HG02759 (cell line): ENCODE results near the gene SLC25A18.
"Not testable (repeated sequence)": the region's sequence is repeated elsewhere in the genome, so short reads cannot be mapped to it uniquely, and the experiment has no call there.

Source experiments
- ATAC-seq: cut with Tn5 transposase; IDR thresholded peaks from one replicate; pipeline ENCODE4 v1.9.1; 2021; ENCODE audit warnings: mild to moderate bottlenecking, moderate library complexity; ENCODE audit not compliant: unreplicated experiment

The SLC25A18 gene, protein sequence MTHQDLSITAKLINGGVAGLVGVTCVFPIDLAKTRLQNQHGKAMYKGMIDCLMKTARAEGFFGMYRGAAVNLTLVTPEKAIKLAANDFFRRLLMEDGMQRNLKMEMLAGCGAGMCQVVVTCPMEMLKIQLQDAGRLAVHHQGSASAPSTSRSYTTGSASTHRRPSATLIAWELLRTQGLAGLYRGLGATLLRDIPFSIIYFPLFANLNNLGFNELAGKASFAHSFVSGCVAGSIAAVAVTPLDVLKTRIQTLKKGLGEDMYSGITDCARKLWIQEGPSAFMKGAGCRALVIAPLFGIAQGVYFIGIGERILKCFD

DNA sequence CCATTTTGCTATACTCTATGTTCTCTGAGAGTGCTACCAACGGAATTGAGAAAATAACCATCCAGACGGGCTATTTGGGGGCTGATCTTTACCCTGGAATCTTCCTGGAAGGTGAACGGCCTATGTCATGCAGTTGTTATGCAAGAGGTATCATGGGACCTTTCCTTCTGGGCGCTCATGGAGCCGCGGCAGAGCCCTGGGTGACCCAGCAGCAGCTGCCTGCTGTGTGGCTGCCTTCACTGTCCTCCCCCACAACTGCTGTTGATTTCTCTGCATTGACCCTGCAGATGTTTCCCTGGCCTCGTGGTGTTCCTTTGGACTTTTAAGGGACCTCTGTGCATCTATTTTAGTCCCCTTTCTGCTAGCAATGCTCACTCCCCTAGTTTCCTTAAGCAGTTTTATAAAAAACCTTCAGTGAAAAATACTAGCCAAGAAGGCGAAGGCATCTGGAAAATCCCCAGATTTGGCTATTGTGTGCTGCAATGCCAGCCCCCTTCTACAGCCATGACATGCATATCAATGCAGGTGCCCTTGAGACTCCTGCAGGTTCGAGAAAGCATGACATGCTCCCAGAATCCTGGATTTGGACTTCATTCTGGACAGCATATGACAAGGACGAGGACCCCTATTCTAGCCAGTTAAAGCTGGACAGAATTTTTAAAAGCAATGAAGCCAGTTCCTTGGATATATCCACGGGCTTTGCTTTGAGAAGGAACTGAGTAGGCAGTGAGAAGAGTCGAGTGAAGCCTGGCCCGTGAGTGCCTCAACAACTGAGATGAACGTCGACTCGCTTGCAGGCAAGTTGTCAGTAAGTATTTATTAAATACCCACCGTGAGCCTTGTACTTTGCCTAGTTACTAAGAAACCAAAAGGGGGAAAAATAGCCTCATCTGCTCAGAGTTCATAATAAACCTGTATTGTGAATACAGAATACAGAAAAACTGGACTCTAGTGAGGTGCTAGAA is at the start of gene SLC25A18:
Gene SLC25A18, plus strand, starts transcription at position 593 of the 965 bp plus-strand sequence. CDS start 16,447 bp downstream, outside the sequence.
- ATAC-seq: no peak

DNA sequence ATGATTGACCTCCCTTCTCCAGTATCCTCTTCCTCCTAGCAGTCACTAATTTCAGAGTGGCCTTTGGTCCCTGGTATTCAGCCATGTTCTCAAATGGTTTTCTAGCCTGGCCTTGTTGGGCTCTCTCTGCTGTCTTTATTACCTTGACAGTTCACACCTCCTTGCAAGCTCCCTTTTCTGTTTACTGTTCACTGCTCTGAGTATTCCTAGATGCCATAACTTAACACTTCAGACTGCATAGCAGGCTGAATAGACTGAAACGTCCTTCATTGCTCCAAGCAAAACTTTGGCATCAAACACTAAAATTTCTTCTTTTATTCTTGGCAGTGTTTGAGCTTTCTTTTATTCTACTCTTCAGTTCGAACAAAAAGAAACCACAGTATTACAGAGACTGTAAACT is 49.7 kb upstream of the SLC25A18 start:
- ATAC-seq: no peak

DNA sequence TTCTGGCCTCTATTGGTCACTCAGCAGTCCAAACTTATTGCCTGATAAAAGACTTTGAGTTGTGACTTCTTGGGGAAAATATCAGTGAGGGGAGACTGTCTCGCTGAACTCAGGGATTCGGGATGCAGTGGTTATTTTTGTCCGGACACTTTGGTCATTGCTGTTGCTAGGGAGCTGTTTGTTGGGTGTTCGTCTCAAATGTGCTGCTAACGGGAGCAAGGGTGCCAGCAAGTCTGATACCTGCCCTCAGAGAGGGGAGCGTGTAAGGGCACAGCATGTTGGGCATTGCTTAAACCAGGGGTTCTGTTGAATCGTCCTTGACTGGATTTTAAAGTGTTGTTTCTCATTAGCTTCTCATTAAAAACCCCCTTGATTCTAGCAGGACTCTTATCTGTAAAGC is 49.2 kb upstream of the SLC25A18 start:
- no peak for ATAC-seq

DNA sequence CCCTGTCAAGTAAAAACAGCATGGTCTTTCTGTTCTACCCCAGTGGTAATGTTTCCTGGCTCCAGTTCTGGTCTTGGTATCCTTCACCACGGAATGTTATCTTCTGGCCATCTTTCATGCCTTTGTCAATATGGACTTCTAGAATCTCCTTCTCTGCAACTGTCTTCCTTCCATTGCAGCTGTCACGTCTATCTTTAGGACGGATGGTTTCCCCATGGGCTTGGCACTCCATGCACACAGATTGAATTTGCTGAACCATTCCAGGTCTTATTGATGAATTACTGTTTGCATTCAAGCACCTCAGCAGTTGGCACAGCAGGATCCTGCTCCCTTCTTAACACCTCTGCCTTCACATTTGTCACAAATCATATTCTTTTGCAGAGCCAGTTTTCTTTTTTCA is 44.9 kb upstream of the SLC25A18 start:
- no peak for ATAC-seq

DNA sequence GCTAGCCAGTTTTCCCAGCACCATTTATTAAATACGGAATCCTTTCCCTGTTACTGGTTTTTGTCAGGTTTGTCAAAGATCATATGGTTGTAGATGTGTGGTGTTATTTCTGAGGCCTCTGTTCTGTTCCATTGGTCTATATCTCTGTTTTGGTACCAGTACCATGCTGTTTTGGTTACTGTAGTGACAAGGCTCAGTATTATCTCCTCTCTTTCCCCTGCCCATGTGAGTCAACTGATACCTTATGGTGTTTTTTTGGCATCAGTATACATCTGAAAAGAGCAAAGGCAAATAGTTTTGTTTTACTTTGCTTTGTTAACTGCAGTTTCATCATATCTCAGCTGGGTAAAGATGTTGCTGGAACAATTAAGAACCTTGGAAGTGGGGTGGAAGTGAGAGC is 41.3 kb upstream of the SLC25A18 start:
- ATAC-seq: not testable (repeated sequence)

DNA sequence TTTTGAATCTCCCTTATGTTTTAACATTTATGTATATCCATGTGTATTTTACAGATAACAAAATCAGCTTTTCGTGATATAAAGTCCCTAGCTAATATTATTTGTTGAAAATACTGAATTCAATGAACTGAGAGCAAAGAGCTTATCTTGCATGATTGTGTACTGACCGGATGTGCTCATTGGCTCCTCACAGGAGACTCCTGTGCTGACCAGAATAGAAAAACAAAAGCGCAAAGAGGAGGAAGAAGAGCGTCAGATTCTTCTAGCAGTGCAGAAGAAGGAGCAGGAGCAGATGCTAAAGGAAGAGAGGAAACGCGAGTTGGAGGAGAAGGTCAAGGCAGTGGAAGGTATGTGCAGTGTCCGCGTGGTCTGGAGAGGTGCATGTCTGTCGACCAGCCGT is 39.4 kb upstream of the SLC25A18 start:
- no peak for ATAC-seq

DNA sequence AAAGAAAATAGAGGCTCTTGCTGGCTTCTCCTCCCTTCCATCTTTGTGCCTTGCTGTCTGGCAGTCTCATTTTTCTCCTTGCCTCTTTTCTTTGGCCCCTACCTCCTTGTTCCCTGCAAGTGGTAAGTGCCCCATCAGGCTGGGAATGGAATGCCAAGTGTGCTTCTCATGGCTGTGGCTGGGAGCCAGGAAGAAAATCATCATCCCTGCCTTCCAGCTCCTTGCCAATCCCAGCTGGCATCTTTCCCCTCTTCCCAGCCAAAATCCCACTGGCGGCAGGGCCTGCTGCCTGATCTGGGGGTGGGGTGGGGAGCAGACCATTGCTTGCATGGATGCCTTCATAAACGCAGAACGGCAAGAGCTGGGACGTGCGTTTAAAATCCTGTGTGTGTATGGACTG is 27.0 kb upstream of the SLC25A18 start:
- no peak for ATAC-seq

DNA sequence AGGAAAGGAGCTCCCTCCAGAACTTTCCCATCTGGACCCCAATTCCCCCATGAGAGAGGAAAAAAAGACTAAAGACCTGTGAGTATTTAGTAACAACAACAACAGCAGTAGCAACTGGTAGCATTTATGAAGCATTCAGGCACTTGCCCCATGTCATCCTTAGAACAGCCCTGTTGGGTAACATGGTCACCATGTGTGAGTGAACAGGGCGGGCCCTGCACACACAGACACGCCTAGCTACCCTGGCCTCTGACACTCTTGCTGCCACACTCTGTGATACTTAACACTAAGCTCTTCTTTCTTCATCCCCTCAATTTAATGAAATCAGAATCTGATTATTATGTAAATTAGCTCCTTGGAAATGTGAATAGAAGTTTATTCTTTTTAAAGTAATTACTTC is 26.1 kb upstream of the SLC25A18 start:
- ATAC-seq: no peak

DNA sequence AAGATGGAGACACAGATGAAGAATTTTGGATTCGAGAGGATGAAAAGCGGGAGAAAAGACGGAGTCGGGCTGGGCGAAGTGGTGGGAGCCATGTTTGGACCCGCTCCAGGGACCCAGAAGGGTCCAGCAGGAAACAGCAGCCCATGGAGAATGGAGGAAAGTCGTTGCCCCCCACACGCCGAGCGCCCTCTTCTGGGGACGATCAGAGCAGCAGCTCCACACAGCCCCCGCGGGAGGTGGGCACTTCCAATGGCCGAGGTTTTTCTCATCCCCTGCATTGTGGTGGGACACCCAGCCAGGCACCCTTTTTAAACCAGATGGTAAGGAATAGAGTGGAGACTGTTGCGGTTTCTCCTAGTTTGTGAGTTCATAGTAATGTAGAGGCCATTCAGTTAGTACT is 22.8 kb upstream of the SLC25A18 start:
- no peak for ATAC-seq

DNA sequence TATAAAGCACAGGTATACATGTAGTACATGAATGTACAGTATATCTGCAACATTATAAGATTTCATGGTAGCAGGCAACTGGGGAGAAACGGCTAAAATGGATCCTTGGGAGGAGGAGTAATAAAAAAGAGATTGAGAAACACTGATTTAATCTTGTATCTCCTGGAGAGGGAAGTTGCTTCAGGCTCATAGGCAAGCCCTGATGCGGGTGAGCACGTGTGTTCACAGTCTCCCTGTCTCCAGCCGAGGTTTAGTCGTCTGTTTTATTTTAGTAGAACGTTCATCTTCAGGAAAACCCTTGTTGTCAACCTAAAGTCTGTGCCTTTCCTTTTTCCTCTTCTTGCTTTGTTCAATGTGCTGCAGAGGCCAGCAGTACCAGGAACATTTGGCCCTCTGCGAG is 21.8 kb upstream of the SLC25A18 start:
- ATAC-seq: no peak

DNA sequence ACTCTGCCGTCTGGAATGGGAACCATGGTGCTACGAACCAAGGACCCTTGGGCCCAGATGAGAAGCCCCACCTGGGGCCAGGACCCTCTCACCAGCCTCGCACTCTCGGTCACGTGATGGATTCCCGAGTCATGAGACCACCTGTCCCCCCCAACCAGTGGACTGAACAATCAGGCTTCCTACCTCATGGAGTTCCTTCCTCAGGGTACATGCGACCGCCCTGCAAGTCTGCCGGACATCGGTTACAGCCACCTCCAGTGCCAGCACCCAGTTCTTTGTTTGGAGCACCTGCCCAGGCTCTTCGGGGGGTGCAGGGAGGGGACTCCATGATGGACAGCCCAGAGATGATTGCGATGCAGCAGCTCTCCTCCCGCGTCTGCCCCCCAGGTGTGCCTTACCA is 20.8 kb upstream of the SLC25A18 start:
- ATAC-seq: no peak

DNA sequence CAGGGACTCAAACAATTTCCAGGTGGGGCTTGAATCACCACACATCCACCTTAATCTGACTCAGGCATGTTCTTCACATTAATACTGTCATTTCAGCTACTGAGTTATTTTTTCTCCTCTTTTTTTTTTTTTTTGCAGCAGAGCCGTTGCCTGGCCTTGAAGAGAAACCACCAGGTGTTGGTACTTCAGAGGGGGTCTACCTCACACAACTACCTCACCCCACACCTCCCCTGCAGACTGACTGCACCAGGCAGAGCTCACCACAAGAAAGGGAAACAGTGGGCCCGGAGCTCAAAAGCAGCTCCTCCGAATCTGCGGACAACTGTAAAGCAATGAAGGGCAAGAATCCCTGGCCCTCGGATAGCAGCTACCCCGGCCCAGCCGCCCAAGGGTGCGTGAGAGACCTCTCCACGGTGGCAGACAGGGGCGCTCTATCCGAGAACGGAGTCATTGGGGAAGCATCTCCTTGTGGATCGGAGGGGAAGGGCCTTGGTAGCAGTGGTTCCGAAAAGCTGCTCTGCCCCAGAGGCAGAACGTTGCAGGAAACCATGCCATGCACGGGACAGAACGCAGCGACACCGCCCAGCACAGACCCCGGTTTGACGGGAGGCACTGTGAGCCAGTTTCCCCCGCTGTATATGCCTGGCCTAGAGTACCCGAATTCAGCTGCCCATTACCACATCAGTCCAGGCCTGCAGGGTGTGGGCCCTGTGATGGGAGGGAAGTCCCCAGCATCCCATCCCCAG is 15.1 kb upstream of the SLC25A18 start:
- no peak for ATAC-seq

DNA sequence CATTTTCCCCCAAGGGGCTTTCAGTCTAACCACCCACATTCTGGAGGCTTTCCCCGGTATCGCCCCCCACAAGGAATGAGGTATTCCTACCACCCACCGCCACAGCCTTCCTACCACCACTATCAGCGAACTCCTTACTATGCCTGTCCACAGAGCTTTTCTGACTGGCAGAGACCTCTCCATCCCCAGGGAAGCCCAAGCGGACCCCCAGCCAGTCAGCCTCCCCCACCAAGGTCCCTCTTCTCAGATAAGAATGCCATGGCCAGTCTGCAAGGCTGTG is 14.6 kb upstream of the SLC25A18 start:
- ATAC-seq: no peak

DNA sequence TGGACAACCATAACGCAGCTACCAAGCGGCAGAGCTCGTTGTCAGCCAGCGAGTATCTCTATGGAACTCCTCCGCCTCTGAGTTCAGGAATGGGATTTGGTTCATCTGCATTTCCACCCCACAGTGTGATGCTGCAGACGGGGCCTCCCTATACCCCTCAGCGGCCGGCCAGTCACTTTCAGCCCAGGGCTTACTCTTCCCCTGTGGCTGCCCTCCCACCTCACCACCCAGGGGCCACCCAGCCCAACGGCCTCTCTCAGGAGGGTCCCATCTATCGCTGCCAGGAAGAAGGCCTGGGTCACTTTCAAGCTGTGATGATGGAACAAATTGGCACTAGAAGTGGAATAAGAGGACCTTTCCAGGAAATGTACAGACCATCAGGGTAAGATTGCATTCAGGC is 14.1 kb upstream of the SLC25A18 start:
- no peak for ATAC-seq

DNA sequence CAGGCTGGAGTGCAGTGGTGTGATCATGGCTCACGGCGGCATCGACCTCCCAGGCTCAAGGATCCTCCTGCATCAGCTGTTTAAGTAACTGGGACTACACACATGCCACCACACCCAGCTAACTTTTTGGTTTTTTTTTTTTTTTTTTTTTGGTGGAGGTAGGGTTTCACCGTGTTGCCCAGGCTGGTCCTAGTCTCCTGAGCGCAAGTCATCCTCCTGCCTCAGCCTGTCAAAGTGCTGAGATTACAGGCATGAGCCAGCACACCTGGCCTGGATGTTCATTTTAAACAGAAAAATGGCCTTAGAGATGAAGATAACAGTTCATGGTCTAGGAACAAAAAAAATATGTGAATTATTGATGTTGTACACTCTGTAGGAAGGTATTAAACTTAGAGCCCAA is 13.6 kb upstream of the SLC25A18 start:
- ATAC-seq: no peak

DNA sequence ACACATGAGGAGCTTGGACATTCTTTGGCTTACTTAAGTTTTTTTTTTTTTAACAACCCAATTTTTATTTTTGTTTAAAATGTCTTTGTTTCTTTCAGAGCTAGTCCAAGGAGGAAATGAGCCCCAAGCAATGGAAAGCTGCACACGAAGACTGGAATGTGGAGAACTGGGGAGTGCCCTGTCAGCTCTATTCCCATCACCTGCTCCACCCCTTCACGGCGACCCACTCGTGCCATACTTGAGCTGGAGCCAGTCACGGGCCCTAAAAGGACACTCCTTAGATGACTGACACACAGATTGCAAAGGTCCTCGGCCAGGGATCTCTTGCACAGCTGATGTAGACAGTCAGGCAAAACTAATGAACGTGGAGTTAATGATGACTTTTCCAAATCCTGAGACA is 10.6 kb upstream of the SLC25A18 start:
- no peak for ATAC-seq

DNA sequence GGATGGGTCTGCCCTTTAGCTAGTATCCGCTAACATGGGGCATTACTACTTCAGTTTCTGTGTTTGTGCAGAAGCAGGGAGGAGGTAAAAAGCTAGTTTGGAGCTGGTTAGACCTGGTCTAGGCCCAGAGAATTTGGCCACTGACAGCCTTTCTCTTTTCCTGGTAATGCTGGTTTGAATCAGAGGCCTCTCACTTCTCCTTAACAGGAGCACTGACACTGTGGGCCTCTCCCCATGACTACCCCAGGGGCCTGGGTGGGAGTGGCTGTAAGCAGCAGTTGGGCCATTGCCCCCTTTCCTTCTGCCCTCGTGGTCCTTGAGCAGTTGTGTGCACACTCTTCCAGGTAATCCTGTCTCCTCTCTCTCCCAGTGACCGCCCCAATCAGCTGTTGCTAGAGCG is 8.5 kb upstream of the SLC25A18 start:
- no peak for ATAC-seq

DNA sequence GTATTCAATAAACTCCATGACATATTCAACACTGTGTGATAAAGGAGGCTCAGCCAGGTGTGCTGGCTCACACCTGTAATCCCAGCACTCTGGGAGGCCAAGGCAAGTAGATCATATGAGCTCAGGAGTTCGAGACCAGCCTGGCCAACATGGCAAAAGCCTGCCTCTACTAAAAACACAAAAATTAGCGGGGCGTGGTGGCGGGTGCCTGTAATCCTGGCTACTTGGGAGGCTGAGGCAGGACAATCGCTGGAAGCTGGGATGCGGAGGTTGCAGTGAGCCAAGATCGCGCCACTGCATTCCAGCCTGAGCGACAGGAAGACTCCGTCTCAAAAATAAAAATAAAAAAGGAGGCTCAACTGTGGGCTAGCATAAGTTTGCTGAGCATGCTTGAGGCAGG is 4.1 kb upstream of the SLC25A18 start:
- no peak for ATAC-seq

DNA sequence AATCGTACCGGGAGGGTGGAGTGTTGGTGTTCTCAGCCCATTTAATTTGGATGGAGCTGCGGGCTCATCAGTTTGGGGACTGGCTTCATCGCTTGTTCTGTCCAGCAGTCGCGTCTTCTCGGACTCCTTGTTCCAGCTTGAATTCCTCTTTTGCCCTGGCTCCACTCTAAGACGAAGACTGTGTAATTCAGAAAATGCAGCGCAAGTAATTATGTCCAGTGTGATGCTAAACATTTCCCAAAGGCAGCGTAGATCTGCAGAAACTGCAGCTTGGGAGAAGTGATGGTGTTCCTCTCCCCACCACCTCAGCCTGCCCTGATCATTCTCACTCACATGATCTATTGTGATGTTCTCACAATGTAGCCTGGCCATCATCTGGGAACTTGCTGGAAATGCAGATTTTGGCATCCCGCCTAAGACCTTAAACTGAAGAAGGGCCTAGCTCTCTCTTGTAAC is 666 bp downstream of the SLC25A18 start:
- ATAC-seq: no peak

DNA sequence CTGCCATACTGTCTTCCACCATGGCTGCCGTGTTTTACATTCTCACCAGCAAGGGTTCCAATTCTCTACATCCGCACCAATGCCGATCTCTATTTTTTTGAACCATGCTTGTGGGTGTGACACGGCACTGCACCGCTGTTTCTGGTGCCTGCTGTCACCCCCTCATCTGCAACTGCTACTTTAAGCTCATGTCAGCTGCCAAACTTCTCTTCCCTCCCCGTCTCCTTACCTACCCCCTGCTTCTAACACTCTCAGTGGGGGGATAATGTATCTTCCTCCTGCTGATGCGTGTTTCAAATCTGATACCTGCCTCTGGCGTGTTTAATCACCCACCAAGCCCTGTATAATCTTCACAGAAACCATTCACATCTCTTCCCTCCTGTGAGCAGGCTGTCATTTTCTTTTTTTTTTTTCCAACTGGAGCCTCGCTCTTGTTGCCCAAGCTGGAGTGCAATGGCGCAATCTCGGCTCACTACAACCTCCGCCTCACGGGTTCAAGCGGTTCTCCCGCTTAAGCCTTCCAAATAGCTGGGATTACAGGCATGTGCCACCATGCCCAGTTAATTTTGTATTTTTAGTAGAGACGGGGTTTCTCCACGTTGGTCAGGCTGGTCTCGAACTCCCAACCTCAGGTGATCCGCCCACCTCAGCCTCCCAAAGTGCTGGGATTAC is 2.9 kb downstream of the SLC25A18 start:
- ATAC-seq: not testable (repeated sequence)

DNA sequence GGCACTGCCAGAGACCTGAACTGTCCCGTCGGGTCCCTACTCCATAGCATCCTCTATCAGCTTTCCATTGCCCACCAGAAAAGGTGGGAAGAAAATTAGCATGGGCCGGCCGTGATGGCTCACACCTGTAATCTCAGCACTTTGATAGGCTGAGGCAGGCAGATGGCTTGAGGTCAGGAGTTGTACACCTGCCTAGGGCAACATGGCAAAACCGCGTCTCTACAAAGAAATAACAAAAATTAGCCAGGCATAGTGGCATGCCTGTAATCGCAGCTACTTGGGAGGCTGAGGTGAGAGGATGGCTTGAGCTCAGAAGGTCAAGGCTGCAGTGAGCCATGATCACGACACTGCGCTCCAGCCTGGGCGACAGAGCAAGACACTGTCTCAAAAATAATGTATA is 3.5 kb downstream of the SLC25A18 start:
- ATAC-seq: no peak
